ENCODE results near the gene CYP4F12. TPM values are rescaled to one million over a fixed set of nuclear protein-coding genes. Genes with fewer than 3 reads are reported as not detected.

CYP4F12 gene
- total and polyA plus RNA-seq, 4 donors, result 0.85 to 4.2 (median 3.1) TPM

GRCh38 chr19:15727724-15728123 is 54.8 kb downstream of the CYP4F12 start, which contains the start of gene OR10H2:
Gene OR10H2, plus strand, starts transcription at chr19:15728024. Its CDS starts 20 bp downstream, at chr19:15728044.
- no peak for TF ChIP-seq CTCF (IDR thresholded peaks at IDR 0.05; ENCODE audit: control extremely low read depth, extremely low read depth)
- Histone ChIP-seq H3K9me3 (ENCODE audit: control insufficient read depth in 4 of 4, insufficient read depth in 3 of 4, low read length in 3 of 4) (peaks cover 0 to 6% (median 2%) of the 10 kb centered on the region in 4 donors), H3K9ac (ENCODE audit: insufficient read depth in 1 of 2, low read length in 2 of 2) (no peak within 1 kb of the TSS), H3K27me3 (ENCODE audit: control insufficient read depth in 3 of 3, insufficient read depth in 3 of 3, low read length in 2 of 3) (peaks cover 0 to 16% (median 0%) of the 10 kb centered on the region in 3 donors), H3K27ac (ENCODE audit: low read depth in 1 of 2, low read length in 1 of 2) (no peak within 1 kb of the TSS), H3K4me1 (ENCODE audit: control insufficient read depth in 5 of 5, insufficient read depth in 5 of 5, low read length in 5 of 5) (peaks cover 0 to 3% (median 0%) of the 10 kb centered on the region in 5 donors), H3K4me3 (no peak within 1 kb of the TSS), H3K36me3 (ENCODE audit: control insufficient read depth in 4 of 4, insufficient read depth in 4 of 4, low read length in 4 of 4) (no peaks in the 10 kb centered on the region)
- DNase-seq (no peak), ATAC-seq (ENCODE audit: insufficient read depth, low FRiP score) (no peak)
- WGBS, 2 donors, result 76 to 89% methylated on average over 5 of the region's 5 CpGs

- peaks cover 0 to 3% (median 2%) of the 10 kb centered on the region in 4 donors for H3K9me3 ChIP-seq (ENCODE audit: control insufficient read depth in 4 of 4, insufficient read depth in 3 of 4, low read length in 3 of 4)
- H3K36me3 ChIP-seq (ENCODE audit: control insufficient read depth in 4 of 4, insufficient read depth in 4 of 4, low read length in 4 of 4), result no peaks in the 10 kb centered on the region
- DNase-seq (no peak), ATAC-seq (ENCODE audit: insufficient read depth, low FRiP score) (no peak)
- H3K4me3 ChIP-seq, result no peak overlapping the region
- H3K27ac ChIP-seq (ENCODE audit: low read depth in 1 of 2, low read length in 1 of 2), result no peak overlapping the region
- no peaks in the 10 kb centered on the region for H3K4me1 ChIP-seq (ENCODE audit: control insufficient read depth in 5 of 5, insufficient read depth in 5 of 5, low read length in 5 of 5)
- TF ChIP-seq CTCF (IDR thresholded peaks at IDR 0.05; ENCODE audit: control extremely low read depth, extremely low read depth), result no peak
- H3K27me3 ChIP-seq (ENCODE audit: control insufficient read depth in 3 of 3, insufficient read depth in 3 of 3, low read length in 2 of 3), result peaks cover 0 to 5% (median 0%) of the 10 kb centered on the region in 3 donors
- 26 to 51% methylated on average over 1 of the region's 1 CpG for WGBS, 2 donors
- no peak overlapping the region for H3K9ac ChIP-seq (ENCODE audit: insufficient read depth in 1 of 2, low read length in 2 of 2)
Measured at GRCh38 chr19:15730538-15730937, 57.7 kb downstream of the CYP4F12 start.

- Histone ChIP-seq H3K4me3 (no peak overlapping the region), H3K36me3 (ENCODE audit: control insufficient read depth in 4 of 4, insufficient read depth in 4 of 4, low read length in 4 of 4) (no peaks in the 10 kb centered on the region), H3K9me3 (ENCODE audit: control insufficient read depth in 4 of 4, insufficient read depth in 3 of 4, low read length in 3 of 4) (peaks cover 0 to 3% (median 2%) of the 10 kb centered on the region in 4 donors), H3K9ac (ENCODE audit: insufficient read depth in 1 of 2, low read length in 2 of 2) (no peak overlapping the region), H3K27ac (ENCODE audit: low read depth in 1 of 2, low read length in 1 of 2) (no peak overlapping the region), H3K4me1 (ENCODE audit: control insufficient read depth in 5 of 5, insufficient read depth in 5 of 5, low read length in 5 of 5) (no peaks in the 10 kb centered on the region), H3K27me3 (ENCODE audit: control insufficient read depth in 3 of 3, insufficient read depth in 3 of 3, low read length in 2 of 3) (peaks cover 0 to 2% (median 0%) of the 10 kb centered on the region in 3 donors)
- no peak for TF ChIP-seq CTCF (IDR thresholded peaks at IDR 0.05; ENCODE audit: control extremely low read depth, extremely low read depth)
- DNase-seq, result no peak
- no peak for ATAC-seq (ENCODE audit: insufficient read depth, low FRiP score)
- WGBS, 2 donors, result 24 to 25% methylated on average over 1 of the region's 1 CpG
Measured at GRCh38 chr19:15732388-15732787, 59.5 kb downstream of the CYP4F12 start.

GRCh38 chr19:15733895-15734294 is 61.0 kb downstream of the CYP4F12 start:
- Histone ChIP-seq H3K9me3 (ENCODE audit: control insufficient read depth in 4 of 4, insufficient read depth in 3 of 4, low read length in 3 of 4) (peaks cover 0 to 3% (median 0%) of the 10 kb centered on the region in 4 donors), H3K27ac (ENCODE audit: low read depth in 1 of 2, low read length in 1 of 2) (no peak overlapping the region), H3K4me1 (ENCODE audit: control insufficient read depth in 5 of 5, insufficient read depth in 5 of 5, low read length in 5 of 5) (peaks cover 0 to 3% (median 0%) of the 10 kb centered on the region in 5 donors), H3K36me3 (ENCODE audit: control insufficient read depth in 4 of 4, insufficient read depth in 4 of 4, low read length in 4 of 4) (no peaks in the 10 kb centered on the region), H3K4me3 (no peak overlapping the region), H3K9ac (ENCODE audit: insufficient read depth in 1 of 2, low read length in 2 of 2) (no peak overlapping the region), H3K27me3 (ENCODE audit: control insufficient read depth in 3 of 3, insufficient read depth in 3 of 3, low read length in 2 of 3) (peaks cover 0 to 2% (median 0%) of the 10 kb centered on the region in 3 donors)
- 60 to 62% methylated on average over 6 of the region's 6 CpGs for WGBS, 2 donors
- no peak for ATAC-seq (ENCODE audit: insufficient read depth, low FRiP score)
- no peak for TF ChIP-seq CTCF (IDR thresholded peaks at IDR 0.05; ENCODE audit: control extremely low read depth, extremely low read depth)
- no peak for DNase-seq

Measured in lung (tissue), 12 donors.